DOHH2 (cell line): ENCODE data around the gene SMIM33.
"Not testable (repeated sequence)": the region's sequence is repeated elsewhere in the genome, so short reads cannot be mapped to it uniquely, and the experiment has no call there.

Experiments
- H3F3A ChIP-seq: fragments of 200-600 bp; sonication (generic), shearing (Covaris generic); 2 replicates; pipeline ENCODE4 v1.6.0; 2016; ENCODE audit warnings: antibody characterized with exemption, mild to moderate bottlenecking; ENCODE audit not compliant: control insufficient read depth, insufficient read depth
- H3K27ac ChIP-seq: fragments of 200-600 bp; sonication (generic); 2 replicates; pipeline ENCODE4 v1.5.1; 2014; ENCODE audit warnings: low read depth, mild to moderate bottlenecking, low read length, moderate library complexity
- H3K27me3 ChIP-seq: fragments of 200-600 bp; sonication (generic); 2 replicates; pipeline ENCODE4 v1.6.1; 2014; ENCODE audit warnings: mild to moderate bottlenecking, low read length, mixed read lengths; ENCODE audit not compliant: control insufficient read depth
- H3K36me3 ChIP-seq: fragments of 200-600 bp; sonication (generic); 2 replicates; pipeline ENCODE4 v1.6.1; 2014; ENCODE audit warnings: mild to moderate bottlenecking, low read length, moderate library complexity, mixed read lengths; ENCODE audit not compliant: control insufficient read depth
- H3K4me1 ChIP-seq: fragments of 200-600 bp; sonication (generic); 2 replicates; pipeline ENCODE4 v1.6.1; 2014; ENCODE audit warnings: mild to moderate bottlenecking, low read length, mixed read lengths; ENCODE audit not compliant: control insufficient read depth
- H3K4me2 ChIP-seq: fragments of 200-600 bp; sonication (generic); 2 replicates; pipeline ENCODE4 v1.6.0; 2014; ENCODE audit warnings: mild to moderate bottlenecking, low read length, moderate library complexity
- H3K4me3 ChIP-seq: fragments of 200-600 bp; sonication (generic); 2 replicates; pipeline ENCODE4 v1.5.1; 2014; ENCODE audit warnings: mild to moderate bottlenecking, low read length, mixed read lengths
- H3K79me2 ChIP-seq: fragments of 200-600 bp; sonication (generic); 2 replicates; pipeline ENCODE4 v1.6.1; 2014; ENCODE audit warnings: mild to moderate bottlenecking, low read length, mixed read lengths; ENCODE audit not compliant: control insufficient read depth
- H3K9me2 ChIP-seq: fragments of 200-600 bp; sonication (generic); replicated peaks from 2 replicates; pipeline ENCODE4 v1.6.1; 2014; ENCODE audit warnings: mild to moderate bottlenecking, low read length, mixed read lengths; ENCODE audit not compliant: control insufficient read depth
- H3K9me3 ChIP-seq: fragments of 200-600 bp; sonication (generic); 2 replicates; pipeline ENCODE4 v1.6.1; 2014; ENCODE audit warnings: antibody characterized with exemption, low read length, mixed read lengths; ENCODE audit not compliant: control insufficient read depth, insufficient read depth
- H4K20me1 ChIP-seq: fragments of 200-600 bp; sonication (generic); 2 replicates; pipeline ENCODE4 v1.6.0; 2014; ENCODE audit warnings: low read depth, mild to moderate bottlenecking, antibody characterized with exemption, low read length, moderate library complexity; ENCODE audit not compliant: control insufficient read depth, insufficient read depth
- CTCF ChIP-seq: fragments of 200-600 bp; sonication (generic); IDR thresholded peaks from one replicate; pipeline ENCODE4 v1.5.1; 2014; ENCODE audit warnings: antibody characterized with exemption, mild to moderate bottlenecking, low read depth, low read length; ENCODE audit not compliant: poor library complexity, severe bottlenecking
- EZH2phosphoT487 ChIP-seq: fragments of 200-600 bp; sonication (generic); IDR thresholded peaks from 2 replicates; pipeline ENCODE4 v1.6.1; 2017; ENCODE audit warnings: borderline replicate concordance, mild to moderate bottlenecking, antibody characterized with exemption, low read length, moderate library complexity, mixed read lengths

SMIM33 gene

GRCh38 chr5:139501381-139501780, 30.6 kb downstream of the SMIM33 start:
- peaks cover 2% of the 10 kb centered on the region; the same call in 1 of the 2 replicates for H3K9me3 ChIP-seq
- no peaks in the 10 kb centered on the region for H3K79me2 ChIP-seq
- H4K20me1 ChIP-seq = no peaks in the 10 kb centered on the region
- no peak overlapping the region for H3K4me2 ChIP-seq
- no peak overlapping the region for H3K27ac ChIP-seq
- no peaks in the 10 kb centered on the region for H3F3A ChIP-seq
- no peaks in the 10 kb centered on the region for H3K36me3 ChIP-seq
- no peaks in the 10 kb centered on the region for H3K9me2 ChIP-seq
- H3K27me3 ChIP-seq = no peaks in the 10 kb centered on the region
- no peaks in the 10 kb centered on the region for H3K4me1 ChIP-seq
- TF ChIP-seq EZH2phosphoT487 = no peak
- no peak for TF ChIP-seq CTCF
- no peak overlapping the region for H3K4me3 ChIP-seq

GRCh38 chr5:139503036-139503817, 32.4 kb downstream of the SMIM33 start:
- H3K79me2 ChIP-seq, H3K9me2 ChIP-seq, H3K36me3 ChIP-seq, H3K4me3 ChIP-seq, H3K9me3 ChIP-seq, H3K4me2 ChIP-seq, H3K27ac ChIP-seq, H3K27me3 ChIP-seq, H4K20me1 ChIP-seq, H3F3A ChIP-seq, H3K4me1 ChIP-seq: not testable (repeated sequence)

GRCh38 chr5:139503879-139504278, 33.1 kb downstream of the SMIM33 start:
- H3K4me1 ChIP-seq, H3K4me3 ChIP-seq, H3K27ac ChIP-seq: not testable (repeated sequence)

GRCh38 chr5:139504722-139505121, 33.9 kb downstream of the SMIM33 start:
- not testable (repeated sequence) for H3K79me2 ChIP-seq, H3K27me3 ChIP-seq, H3K36me3 ChIP-seq, H3F3A ChIP-seq, H3K4me2 ChIP-seq, H3K27ac ChIP-seq, H3K9me2 ChIP-seq, H3K9me3 ChIP-seq, H4K20me1 ChIP-seq, H3K4me3 ChIP-seq, H3K4me1 ChIP-seq

More at GRCh38 chr5:139503879-139504278, 33.1 kb downstream of the SMIM33 start:
- H3K36me3 ChIP-seq, H3K9me3 ChIP-seq, H3F3A ChIP-seq, H3K27me3 ChIP-seq, H3K9me2 ChIP-seq, H3K4me2 ChIP-seq, H3K79me2 ChIP-seq, H4K20me1 ChIP-seq: not testable (repeated sequence)

- no peak overlapping the region; the same call in 1 of the 2 replicates for H3K4me3 ChIP-seq
- H3K79me2 ChIP-seq = no peaks in the 10 kb centered on the region
- no peaks in the 10 kb centered on the region for H4K20me1 ChIP-seq
- H3K36me3 ChIP-seq = no peaks in the 10 kb centered on the region
- no peak overlapping the region for H3K27ac ChIP-seq
- H3K4me1 ChIP-seq = peaks cover 29% of the 10 kb centered on the region
- TF ChIP-seq EZH2phosphoT487 = no peak
- TF ChIP-seq CTCF = no peak
- peaks cover 6% of the 10 kb centered on the region for H3F3A ChIP-seq
- H3K9me3 ChIP-seq = peaks cover 3% of the 10 kb centered on the region; the same call in 1 of the 2 replicates
- no peaks in the 10 kb centered on the region for H3K9me2 ChIP-seq
- no peaks in the 10 kb centered on the region for H3K27me3 ChIP-seq
- H3K4me2 ChIP-seq = peak overlapping the region; percentile 65; the same call in 1 of the 2 replicates
These were observed 42.1 kb downstream of the SMIM33 start for GRCh38 chr5:139512786-139513390.
